GM19395 (cell line): ENCODE data around the gene TMED6.

ENCODE experiments used
- ATAC-seq: cut with Tn5 transposase; IDR thresholded peaks from one replicate; pipeline ENCODE4 v1.9.1; 2021; ENCODE audit warnings: mild to moderate bottlenecking, moderate library complexity; ENCODE audit not compliant: unreplicated experiment

The TMED6 gene

DNA sequence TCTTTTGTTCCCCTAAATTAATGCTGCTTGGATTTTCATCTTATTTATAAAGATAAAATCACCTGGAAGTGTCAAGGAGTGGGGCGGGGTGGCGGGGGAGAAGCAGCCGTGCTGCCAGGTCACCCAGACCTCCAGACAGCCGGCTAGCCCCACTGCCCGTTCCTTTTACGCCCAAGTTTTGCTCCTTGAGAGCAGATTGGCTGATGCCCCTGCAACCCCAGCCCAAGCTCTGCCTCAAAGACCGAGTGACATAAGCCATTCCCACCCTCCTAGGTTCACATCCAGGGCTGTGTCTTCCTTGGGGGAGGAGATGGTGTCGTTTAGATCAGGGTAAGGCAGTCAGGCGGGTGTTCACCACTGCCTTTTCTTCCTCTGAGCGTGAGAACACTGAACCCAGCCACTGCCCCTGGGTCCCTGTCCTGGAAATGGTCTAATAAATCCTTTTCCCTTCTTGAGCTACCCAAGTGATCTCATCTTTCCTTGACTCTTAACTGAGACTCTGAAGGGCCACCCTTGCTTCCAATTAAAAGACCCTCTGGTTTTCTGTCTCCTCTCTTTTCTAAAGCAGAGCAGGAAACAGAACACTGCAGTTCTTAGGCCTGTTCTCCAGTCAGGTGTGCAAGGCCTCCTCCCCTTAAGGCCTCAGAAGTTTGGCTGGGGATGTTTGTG lies 26.9 kb downstream of the TMED6 start:
- no peak for ATAC-seq

GRCh38 chr16:69324013-69324531 lies 27.5 kb downstream of the TMED6 start:
- ATAC-seq: no peak

- no peak for ATAC-seq
Observed at GRCh38 chr16:69323415-69323814, 28.2 kb downstream of the TMED6 start.

- no peak for ATAC-seq
Observed at GRCh38 chr16:69322343-69322742, 29.2 kb downstream of the TMED6 start.

DNA sequence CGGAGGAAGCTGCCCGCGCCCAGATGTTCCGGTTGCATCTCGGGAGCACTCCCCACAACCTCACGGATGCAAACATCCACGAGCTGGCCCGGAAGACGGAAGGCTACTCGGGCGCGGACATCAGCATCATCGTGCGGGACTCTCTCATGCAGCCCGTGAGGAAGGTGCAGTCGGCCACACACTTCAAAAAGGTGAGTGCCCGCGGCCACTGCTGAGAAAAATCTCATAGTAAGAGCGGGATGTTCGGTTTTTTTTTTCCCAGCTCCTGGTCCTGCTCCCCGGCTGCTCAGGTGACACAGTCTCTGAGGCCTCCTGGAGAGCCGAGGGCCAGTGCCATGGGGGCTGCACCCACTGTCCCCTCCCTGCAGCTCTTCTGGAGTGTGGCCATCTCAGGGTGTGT lies 30.5 kb downstream of the TMED6 start:
- ATAC-seq: no peak

DNA sequence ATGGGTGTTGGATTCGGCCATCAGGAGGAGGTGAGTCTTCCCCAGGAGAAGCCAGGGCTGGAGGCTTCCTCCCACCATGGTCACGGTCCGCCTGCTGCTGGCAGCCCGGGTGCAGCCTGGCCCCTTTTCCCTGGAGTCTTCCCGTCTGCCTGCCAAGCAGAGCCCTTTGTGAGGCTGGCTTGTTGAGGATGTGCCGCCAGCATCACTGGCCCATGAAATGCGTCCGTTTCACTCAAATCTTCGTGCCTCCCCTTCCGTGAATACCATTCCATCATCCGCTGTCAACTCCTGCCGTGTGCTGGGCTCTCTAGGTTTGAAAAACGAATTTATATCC lies 30.9 kb downstream of the TMED6 start:
- no peak for ATAC-seq

- no peak for ATAC-seq
Observed at GRCh38 chr16:69319826-69320739, 31.5 kb downstream of the TMED6 start.

GRCh38 chr16:69319381-69319780 lies 32.2 kb downstream of the TMED6 start:
- no peak for ATAC-seq

DNA sequence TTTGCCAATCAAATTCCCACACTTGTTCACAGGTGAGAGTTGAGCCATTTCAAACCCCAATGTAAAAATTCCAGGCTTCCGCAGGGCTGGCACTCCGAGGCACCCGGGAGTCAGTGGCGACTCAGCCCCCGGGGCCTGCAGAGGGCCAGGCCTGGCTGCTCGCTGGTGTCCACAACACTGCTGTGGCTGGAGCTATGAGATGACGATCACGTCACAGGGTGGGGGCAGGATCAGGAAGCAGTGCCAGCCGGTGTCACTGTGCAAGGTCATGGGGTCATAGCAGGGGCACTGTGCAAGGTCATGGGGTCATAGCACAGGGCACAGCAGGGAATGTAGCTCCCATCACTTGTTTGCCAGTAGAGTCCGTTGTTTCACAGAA lies 32.7 kb downstream of the TMED6 start:
- no peak for ATAC-seq

- no peak for ATAC-seq
Observed at GRCh38 chr16:69318177-69318910, 33.2 kb downstream of the TMED6 start.

DNA sequence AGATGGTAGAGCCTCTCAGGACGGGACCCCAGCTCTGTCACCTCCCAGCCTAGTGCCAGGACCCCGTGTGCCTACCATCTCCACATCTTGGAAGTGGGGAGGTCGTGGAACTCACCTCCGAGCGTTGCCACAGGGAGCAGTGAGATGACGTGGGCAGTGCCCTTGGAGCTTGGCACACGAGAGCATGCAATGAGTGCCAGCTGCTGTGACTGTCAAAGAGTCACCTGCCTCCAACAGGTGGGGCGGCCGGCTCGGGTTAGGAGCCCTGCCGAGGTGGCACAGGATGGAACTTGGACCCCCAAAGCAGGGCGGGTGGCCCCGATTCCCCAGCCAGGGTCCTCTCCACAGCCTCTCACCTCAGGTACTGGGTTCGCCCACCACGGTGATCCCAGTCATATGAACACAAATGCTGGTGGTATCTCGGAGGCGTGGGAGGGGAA lies 35.0 kb downstream of the TMED6 start:
- ATAC-seq: no peak

DNA sequence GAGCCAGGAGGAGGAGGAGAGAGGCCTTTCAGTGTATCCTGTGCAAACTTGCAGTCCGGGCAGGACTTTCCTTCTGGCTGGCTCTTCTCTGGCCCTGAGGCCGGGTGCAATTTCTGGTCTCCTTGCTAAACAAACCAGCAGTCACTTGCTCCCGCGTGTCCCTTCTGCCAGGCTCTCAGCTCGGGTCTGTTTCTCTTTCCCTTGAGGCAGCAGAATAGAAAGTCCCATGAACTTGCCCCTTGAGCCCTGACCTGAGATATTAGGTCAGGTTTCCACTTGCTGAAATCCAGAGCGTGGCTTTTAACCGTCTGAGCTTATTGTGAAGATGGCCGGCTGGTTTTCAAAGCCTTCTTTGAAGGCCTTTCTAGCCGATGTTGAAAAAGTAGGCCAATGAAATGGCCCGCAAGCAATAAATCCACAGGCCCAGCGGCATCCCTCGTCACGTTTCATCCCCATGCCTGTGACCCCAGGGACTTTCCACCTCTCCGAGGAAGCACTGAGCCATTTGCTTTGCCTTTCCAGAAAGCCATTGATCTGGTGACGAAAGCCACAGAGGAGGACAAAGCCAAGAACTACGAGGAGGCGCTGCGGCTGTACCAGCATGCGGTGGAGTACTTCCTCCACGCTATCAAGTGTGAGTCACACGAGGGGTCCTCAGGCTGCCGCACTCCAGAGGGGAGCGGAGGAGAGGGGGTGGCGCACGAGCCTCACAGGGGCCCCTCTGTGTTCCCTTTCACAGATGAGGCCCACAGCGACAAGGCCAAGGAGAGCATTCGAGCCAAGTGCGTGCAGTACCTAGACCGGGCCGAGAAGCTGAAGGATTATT lies 35.9 kb downstream of the TMED6 start:
- ATAC-seq: no peak

DNA sequence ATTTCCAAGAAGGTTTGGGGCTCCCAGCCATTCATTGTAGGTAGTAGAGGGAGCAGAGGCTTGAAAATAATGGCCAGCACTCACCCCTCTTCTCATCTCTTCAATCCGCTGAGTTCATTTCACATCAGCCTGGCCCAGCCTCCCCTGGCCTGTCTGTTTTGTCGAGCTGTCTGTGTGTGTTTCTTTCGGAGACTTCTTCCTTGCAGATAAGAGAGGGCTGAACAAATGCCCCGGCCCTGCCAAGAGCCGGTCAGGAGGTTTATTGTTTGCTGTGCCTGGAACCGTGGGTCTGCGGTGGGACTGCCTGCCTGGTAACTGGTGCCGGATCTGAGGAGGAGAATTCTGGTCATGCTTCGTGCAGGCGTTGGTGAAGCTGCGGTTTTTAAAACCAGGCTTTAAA lies 37.1 kb downstream of the TMED6 start:
- no peak for ATAC-seq

- no peak for ATAC-seq
Observed at GRCh38 chr16:69313469-69313868, 38.1 kb downstream of the TMED6 start.

GRCh38 chr16:69311533-69312387 lies 39.8 kb downstream of the TMED6 start:
- peak; percentile 61 for ATAC-seq

- peak; percentile 87 for ATAC-seq
Observed at GRCh38 chr16:69310653-69311532, 40.7 kb downstream of the TMED6 start, which contains the start of gene VPS4A. VPS4A (plus strand) TSS chr16:69311350; CDS start chr16:69311512, 162 bp downstream.

- no peak for ATAC-seq
Observed at GRCh38 chr16:69309316-69309715, 42.3 kb downstream of the TMED6 start.

DNA sequence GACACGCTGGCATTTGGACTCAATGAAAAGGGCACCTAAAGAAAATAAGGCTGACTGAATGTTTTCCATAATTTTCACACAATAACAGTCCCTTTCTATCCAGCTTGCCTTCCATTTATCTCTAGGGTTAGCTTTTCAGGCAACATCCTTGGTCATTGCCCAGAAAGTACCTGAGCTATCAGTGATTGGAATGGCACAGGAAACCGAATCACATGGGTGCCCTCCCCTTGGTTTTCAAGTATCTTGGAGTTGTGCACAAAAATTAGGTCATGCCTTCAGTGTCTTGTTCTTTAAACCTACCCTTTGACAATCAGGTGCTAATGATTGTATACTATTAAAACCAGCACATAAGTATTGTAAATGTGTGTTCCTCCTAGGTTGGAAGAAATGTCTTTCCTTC lies 43.7 kb downstream of the TMED6 start:
- ATAC-seq: no peak

- ATAC-seq: no peak
Observed at GRCh38 chr16:69307091-69307490, 44.5 kb downstream of the TMED6 start.
